NCI-H748 (cell line): ENCODE measurements around the gene MITF.

ENCODE experiments used
- DNase-seq: peaks from one replicate; lab custom pipeline; 2025; ENCODE audit not compliant: unreplicated experiment; lab: John Stamatoyannopoulos, UW

Gene MITF

GRCh38 chr3:70000563-70001081 lies 261.4 kb downstream of the MITF start:
- DNase-seq, result peak; percentile 92

DNA sequence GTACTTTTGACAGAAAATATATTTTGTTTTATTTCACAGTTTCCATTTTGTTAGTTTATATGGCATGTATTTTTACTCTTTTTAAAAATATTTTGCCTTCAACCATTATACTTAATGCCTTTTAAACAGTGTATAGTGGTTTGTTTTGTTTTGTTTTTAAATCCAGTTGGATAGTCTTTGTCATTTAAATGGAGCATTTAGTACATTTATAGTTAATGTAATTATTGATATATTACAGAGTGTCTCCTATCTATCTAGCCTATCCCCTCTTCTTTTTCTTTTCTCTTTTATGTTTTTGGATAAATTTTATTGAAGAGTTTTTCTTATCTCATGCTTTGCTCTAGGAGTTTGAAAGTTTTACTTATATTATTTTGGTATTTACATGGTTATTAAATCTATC lies 263.9 kb downstream of the MITF start:
- no peak for DNase-seq

DNA sequence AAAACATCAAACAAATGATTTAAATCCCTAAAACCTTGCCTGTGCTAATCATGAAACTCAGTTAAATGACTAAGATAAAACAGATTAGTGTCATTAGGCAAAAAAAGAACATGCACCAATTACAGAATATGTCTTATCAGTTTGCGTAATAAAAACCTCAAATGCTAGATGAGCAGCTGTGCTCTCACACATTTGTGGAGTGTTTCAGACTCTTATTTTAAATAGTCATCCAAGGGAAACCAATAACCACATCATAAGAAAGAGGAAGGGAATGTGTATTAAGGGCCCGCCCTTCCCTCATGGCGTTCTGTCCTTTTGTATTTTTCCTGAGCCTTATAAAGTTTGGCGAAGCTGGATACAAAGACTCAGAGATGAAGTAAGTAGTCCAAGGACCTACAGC lies 266.8 kb downstream of the MITF start:
- no peak for DNase-seq

GRCh38 chr3:70010346-70010745 lies 271.1 kb downstream of the MITF start:
- DNase-seq, result no peak

GRCh38 chr3:70011582-70011981 lies 272.3 kb downstream of the MITF start:
- no peak for DNase-seq
